SU-DHL-6 (cell line): Measurements from ENCODE around the gene INAVA.

ENCODE experiments used
- H2AFZ ChIP-seq: fragments of 200-600 bp; sonication (generic); 2 replicates; pipeline ENCODE4 v1.6.1; 2014; ENCODE audit warnings: low read depth, mild to moderate bottlenecking, moderate library complexity, mixed read lengths, antibody characterized with exemption, low read length; ENCODE audit not compliant: severe bottlenecking
- H3F3A ChIP-seq: fragments of 200-600 bp; shearing (Covaris generic); 2 replicates; pipeline ENCODE4 v1.6.0; 2016; ENCODE audit warnings: antibody characterized with exemption, mild to moderate bottlenecking; ENCODE audit not compliant: insufficient read depth
- H3K27ac ChIP-seq: fragments of 200-600 bp; sonication (generic); 2 replicates; pipeline ENCODE4 v1.5.1; 2016; ENCODE audit warnings: low read depth, mild to moderate bottlenecking, low read length, moderate library complexity, mixed read lengths
- H3K27me3 ChIP-seq: fragments of 200-600 bp; sonication (generic), shearing (Covaris generic); 2 replicates; pipeline ENCODE4 v1.6.0; 2014; ENCODE audit warnings: mild to moderate bottlenecking, low read length
- H3K36me3 ChIP-seq: fragments of 200-600 bp; sonication (generic); 2 replicates; pipeline ENCODE4 v1.6.1; 2014; ENCODE audit warnings: mild to moderate bottlenecking, low read length, mixed read lengths
- H3K4me2 ChIP-seq: fragments of 300-600, 200-600 bp; shearing (Covaris generic), sonication (generic); 2 replicates; pipeline ENCODE4 v1.6.0; 2014; ENCODE audit warnings: low read length, low read depth, mild to moderate bottlenecking; ENCODE audit not compliant: poor library complexity, severe bottlenecking
- H3K4me3 ChIP-seq: fragments of 200-600 bp; sonication (generic); 2 replicates; pipeline ENCODE4 v1.5.1; 2014; ENCODE audit warnings: antibody characterized with exemption, low read length, mild to moderate bottlenecking, mixed read lengths; ENCODE audit not compliant: insufficient read depth, poor library complexity, severe bottlenecking
- H3K79me2 ChIP-seq: fragments of 200-600 bp; sonication (generic); 2 replicates; pipeline ENCODE4 v1.6.1; 2014; ENCODE audit warnings: mild to moderate bottlenecking, low read length, moderate library complexity; ENCODE audit not compliant: insufficient read depth
- H3K9ac ChIP-seq: fragments of 200-600 bp; sonication (generic); 2 replicates; pipeline ENCODE4 v1.7.0; 2014; ENCODE audit warnings: mild to moderate bottlenecking, low read length
- H3K9me2 ChIP-seq: fragments of 200-600 bp; sonication (generic); replicated peaks from 2 replicates; pipeline ENCODE4 v1.6.1; 2014; ENCODE audit warnings: low read length; ENCODE audit not compliant: insufficient read depth
- H3K9me3 ChIP-seq: fragments of 200-600 bp; sonication (generic); 2 replicates; pipeline ENCODE4 v1.6.1; 2014; ENCODE audit warnings: low read length, mixed read lengths; ENCODE audit not compliant: insufficient read depth
- H4K20me1 ChIP-seq: fragments of 200-600 bp; sonication (generic); 2 replicates; pipeline ENCODE4 v1.6.1; 2014; ENCODE audit warnings: low read depth, mild to moderate bottlenecking, antibody characterized with exemption, low read length, moderate library complexity, mixed read lengths
- EZH2phosphoT487 ChIP-seq: fragments of 200-600 bp; sonication (generic), shearing (Covaris generic); conservative IDR thresholded peaks from 2 replicates; pipeline ENCODE4 v1.6.1; 2018; ENCODE audit warnings: mild to moderate bottlenecking, antibody characterized with exemption, low read length, moderate library complexity, mixed read lengths
- TF ChIP-seq, protein P1 (sequence below): fragments of 200-600 bp; sonication (generic); IDR thresholded peaks from one replicate; pipeline ENCODE4 v1.5.1; 2017; ENCODE audit warnings: antibody characterized with exemption, mild to moderate bottlenecking, low read length, moderate library complexity; ENCODE audit not compliant: insufficient read depth, poor library complexity, severe bottlenecking

INAVA gene

DNA sequence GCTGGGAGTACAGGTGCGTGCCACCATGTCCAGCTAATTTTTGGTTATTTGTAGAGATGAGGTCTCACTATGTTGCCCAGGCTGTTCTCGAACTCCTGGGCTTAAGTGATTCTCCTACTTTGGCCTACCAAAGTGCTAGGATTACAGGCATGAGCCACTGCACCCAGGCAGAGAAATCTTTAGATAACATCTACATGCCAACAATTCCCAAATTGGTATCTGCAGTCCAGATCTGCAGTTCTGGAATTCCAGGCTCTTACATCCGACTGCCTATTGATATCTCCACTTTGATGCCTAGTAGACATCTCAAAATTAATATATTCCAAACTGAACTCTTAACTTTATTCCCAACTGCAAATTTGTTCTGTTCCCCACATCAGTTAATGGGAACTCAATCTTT is 23.3 kb downstream of the INAVA start:
- no peaks in the 10 kb centered on the region for H3K27me3 ChIP-seq
- TF ChIP-seq, protein P1, sequence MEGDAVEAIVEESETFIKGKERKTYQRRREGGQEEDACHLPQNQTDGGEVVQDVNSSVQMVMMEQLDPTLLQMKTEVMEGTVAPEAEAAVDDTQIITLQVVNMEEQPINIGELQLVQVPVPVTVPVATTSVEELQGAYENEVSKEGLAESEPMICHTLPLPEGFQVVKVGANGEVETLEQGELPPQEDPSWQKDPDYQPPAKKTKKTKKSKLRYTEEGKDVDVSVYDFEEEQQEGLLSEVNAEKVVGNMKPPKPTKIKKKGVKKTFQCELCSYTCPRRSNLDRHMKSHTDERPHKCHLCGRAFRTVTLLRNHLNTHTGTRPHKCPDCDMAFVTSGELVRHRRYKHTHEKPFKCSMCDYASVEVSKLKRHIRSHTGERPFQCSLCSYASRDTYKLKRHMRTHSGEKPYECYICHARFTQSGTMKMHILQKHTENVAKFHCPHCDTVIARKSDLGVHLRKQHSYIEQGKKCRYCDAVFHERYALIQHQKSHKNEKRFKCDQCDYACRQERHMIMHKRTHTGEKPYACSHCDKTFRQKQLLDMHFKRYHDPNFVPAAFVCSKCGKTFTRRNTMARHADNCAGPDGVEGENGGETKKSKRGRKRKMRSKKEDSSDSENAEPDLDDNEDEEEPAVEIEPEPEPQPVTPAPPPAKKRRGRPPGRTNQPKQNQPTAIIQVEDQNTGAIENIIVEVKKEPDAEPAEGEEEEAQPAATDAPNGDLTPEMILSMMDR, result no peak
- no peak for TF ChIP-seq EZH2phosphoT487
- H3K9ac ChIP-seq, result no peak overlapping the region
- no peaks in the 10 kb centered on the region for H3F3A ChIP-seq
- H3K9me2 ChIP-seq, result no peaks in the 10 kb centered on the region
- no peaks in the 10 kb centered on the region for H3K36me3 ChIP-seq
- H3K27ac ChIP-seq, result no peak overlapping the region
- H3K4me2 ChIP-seq, result no peak overlapping the region
- no peaks in the 10 kb centered on the region for H3K79me2 ChIP-seq
- no peak overlapping the region for H2AFZ ChIP-seq
- H4K20me1 ChIP-seq, result no peaks in the 10 kb centered on the region
- H3K9me3 ChIP-seq, result no peaks in the 10 kb centered on the region
- no peak overlapping the region for H3K4me3 ChIP-seq

DNA sequence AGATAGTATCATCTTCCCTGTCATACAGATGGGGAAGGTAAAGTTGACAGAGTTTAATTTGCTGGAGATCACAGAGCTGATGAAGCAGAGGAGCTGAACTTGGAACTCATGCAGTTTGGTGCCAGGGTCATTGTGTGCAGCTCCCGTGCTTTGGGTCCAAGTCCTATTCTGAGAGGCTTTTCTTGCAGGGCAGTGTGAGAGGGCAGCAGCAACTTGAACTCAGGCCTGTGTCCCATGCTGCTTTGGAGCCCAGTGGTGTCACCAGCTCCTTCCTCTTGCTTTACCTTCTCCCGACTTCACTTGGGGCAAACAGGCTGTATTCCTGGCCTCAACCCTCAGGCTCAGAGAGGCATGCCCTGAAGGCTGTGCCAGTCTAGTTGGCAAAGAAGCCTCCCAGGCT is 24.7 kb downstream of the INAVA start:
- no peaks in the 10 kb centered on the region for H3K9me2 ChIP-seq

DNA sequence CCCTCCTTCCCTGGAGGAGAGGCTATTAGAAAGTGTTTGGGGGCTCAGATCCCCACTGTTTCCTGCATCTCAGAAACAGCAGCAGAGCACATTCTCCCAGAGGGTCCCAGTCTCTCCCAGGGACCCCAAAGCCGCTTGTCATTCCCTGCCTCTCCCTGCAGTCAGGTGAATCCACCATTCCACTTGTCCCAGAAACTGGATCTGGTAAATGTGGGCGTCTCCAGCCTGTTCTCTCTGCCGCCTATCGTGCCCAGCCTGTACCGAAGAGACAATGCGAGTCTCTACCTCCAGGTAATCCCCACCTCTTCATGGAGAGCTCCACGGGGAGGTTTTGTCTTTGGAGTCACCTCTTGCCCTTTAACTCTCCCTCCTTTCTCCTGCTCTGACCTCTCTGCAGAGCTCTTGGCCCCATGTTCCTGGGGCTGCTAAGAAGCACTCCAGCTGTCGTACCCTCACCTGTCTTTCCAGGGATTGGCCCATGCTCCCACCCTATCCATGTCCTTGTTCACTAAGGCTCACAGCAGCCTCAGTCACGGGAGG is 26.9 kb downstream of the INAVA start:
- H3K27me3 ChIP-seq, result no peaks in the 10 kb centered on the region
- H3K9me2 ChIP-seq, result no peaks in the 10 kb centered on the region
- H2AFZ ChIP-seq, result no peak overlapping the region
- H3F3A ChIP-seq, result no peaks in the 10 kb centered on the region
- no peak overlapping the region for H3K4me2 ChIP-seq
- no peaks in the 10 kb centered on the region for H3K79me2 ChIP-seq
- no peaks in the 10 kb centered on the region for H4K20me1 ChIP-seq
- no peak overlapping the region for H3K27ac ChIP-seq
- H3K9ac ChIP-seq, result no peak overlapping the region
- H3K36me3 ChIP-seq, result no peaks in the 10 kb centered on the region
- no peak overlapping the region for H3K4me3 ChIP-seq
- TF ChIP-seq, protein P1, result no peak
- H3K9me3 ChIP-seq, result no peaks in the 10 kb centered on the region

More for the DNA sequence above, 24.7 kb downstream of the INAVA start:
- Histone ChIP-seq H3K4me2 (no peak overlapping the region), H3K27me3 (no peaks in the 10 kb centered on the region), H3K79me2 (no peaks in the 10 kb centered on the region), H3K9me3 (no peaks in the 10 kb centered on the region), H3F3A (no peaks in the 10 kb centered on the region), H2AFZ (no peak overlapping the region), H3K36me3 (no peaks in the 10 kb centered on the region), H3K9ac (no peak overlapping the region), H4K20me1 (no peaks in the 10 kb centered on the region), H3K4me3 (no peak overlapping the region), H3K27ac (no peak overlapping the region)
- no peak for TF ChIP-seq EZH2phosphoT487
- TF ChIP-seq, protein P1, result no peak
